NCI-H510A treated with DMSO at 0.1 percent for 48 hours (cell line): ENCODE measurements around the gene ORC1.

Experiments used
- DNase-seq: peaks from one replicate; lab custom pipeline; 2025; lab: John Stamatoyannopoulos, UW

Gene ORC1

GRCh38 chr1:52341655-52342260 is 62.5 kb downstream of the ORC1 start:
- no peak for DNase-seq

GRCh38 chr1:52337439-52337838 is 66.8 kb downstream of the ORC1 start:
- DNase-seq, result no peak

- DNase-seq, result no peak
These were observed 69.2 kb downstream of the ORC1 start for GRCh38 chr1:52334906-52335528.

- no peak for DNase-seq
These were observed 71.8 kb downstream of the ORC1 start for GRCh38 chr1:52332411-52332810.

GRCh38 chr1:52328615-52329014 is 75.6 kb downstream of the ORC1 start:
- DNase-seq, result no peak

GRCh38 chr1:52325786-52326185 is 78.4 kb downstream of the ORC1 start:
- DNase-seq, result no peak

GRCh38 chr1:52323731-52324130 is 80.5 kb downstream of the ORC1 start:
- DNase-seq, result peak; percentile 13
